Measurements from ENCODE around the gene MEI4. TPM values are rescaled to one million over a fixed set of nuclear protein-coding genes. Genes with fewer than 3 reads are reported as not detected.

The MEI4 gene
- total RNA-seq, 1 donor from 2014 or later = not detected

GRCh38 chr6:77930952-77931351, 278.1 kb downstream of the MEI4 start:
- intact Hi-C loops (cut with micrococcal nuclease) = no loop called here

- intact Hi-C loops (cut with micrococcal nuclease) = no loop called here
Observed at GRCh38 chr6:77962070-77962469, 309.2 kb downstream of the MEI4 start.

- intact Hi-C loops (cut with micrococcal nuclease) = no loop called here
Observed at GRCh38 chr6:77965449-77965848, 312.6 kb downstream of the MEI4 start.

- intact Hi-C loops (cut with micrococcal nuclease) = no loop called here
Observed at GRCh38 chr6:77972334-77972733, 319.5 kb downstream of the MEI4 start.

Other genes starting within 250 kb of the MEI4 start
- not detected in 2 replicates for gene HTR1B, start 189.5 kb upstream of the MEI4 start, total RNA-seq